ENCODE results near the gene NAP1L5. TPM values are rescaled to one million over a fixed set of nuclear protein-coding genes. Genes with fewer than 3 reads are reported as not detected.

NAP1L5 gene
- total RNA-seq, 1 experiment from 2014 or later: not detected

DNA sequence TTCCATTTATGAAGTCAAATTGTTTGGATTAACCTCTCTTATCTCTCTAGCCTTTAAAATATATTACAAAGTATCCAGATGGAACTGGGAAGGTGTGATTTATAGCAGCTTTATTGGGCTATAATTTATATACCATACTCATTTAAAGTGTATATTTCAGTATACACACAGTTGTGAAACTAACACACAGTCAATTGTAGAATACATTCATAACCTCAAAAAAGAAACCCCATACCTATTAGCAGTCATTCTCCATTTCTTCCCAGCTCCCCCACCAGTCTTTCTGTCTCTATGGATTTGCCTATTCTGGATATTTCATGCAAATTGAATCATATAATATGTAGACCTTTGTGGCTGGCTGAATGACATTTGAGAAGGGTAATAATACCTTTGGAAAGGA lies 7.6 kb upstream of the NAP1L5 start:
- DNase-seq: no peak
- H3K4me3 ChIP-seq (ENCODE audit: low read depth, low read length): no peak overlapping the region
- H3K9me3 ChIP-seq: no peaks in the 10 kb centered on the region
- Mint-ChIP-seq H3K4me1 (ENCODE audit: low read depth, unreplicated experiment) (no peaks in the 10 kb centered on the region), H3K9me3 (ENCODE audit: unreplicated experiment) (no peaks in the 10 kb centered on the region), H3K36me3 (ENCODE audit: insufficient read depth, unreplicated experiment) (no peaks in the 10 kb centered on the region), H3K4me3 (ENCODE audit: unreplicated experiment) (no peak overlapping the region), H3K27ac (ENCODE audit: unreplicated experiment) (no peak overlapping the region), H3K27me3 (ENCODE audit: insufficient read depth, unreplicated experiment) (no peaks in the 10 kb centered on the region)
- intact Hi-C loops (cut with micrococcal nuclease; ENCODE audit: unreplicated experiment): no loop called here
- ChIA-PET POLR2A (no interaction called here), CTCF (interaction anchor here (0.7 to 1.7 kb wide), 2 partner anchors 25 to 86 kb away, joined by 4 to 11 read pairs; no protein-coding TSS in a partner anchor)
- BruUV-seq (replicated peaks): no TSS peak
- H3K27me3 ChIP-seq (replicated peaks; ENCODE audit: control insufficient read depth, insufficient read depth, low read length): no peaks in the 10 kb centered on the region
- TF ChIP-seq CTCF (IDR thresholded peaks at IDR 0.05; ENCODE audit: insufficient read depth in 1 of 2, low read depth in 1 of 2, low read length in 1 of 2, severe bottlenecking in 1 of 2, unreplicated experiment in 1 of 2): no peak
- H3K36me3 ChIP-seq (ENCODE audit: control insufficient read depth, insufficient read depth, low read length): no peaks in the 10 kb centered on the region
- H3K4me1 ChIP-seq: no peaks in the 10 kb centered on the region

DNA sequence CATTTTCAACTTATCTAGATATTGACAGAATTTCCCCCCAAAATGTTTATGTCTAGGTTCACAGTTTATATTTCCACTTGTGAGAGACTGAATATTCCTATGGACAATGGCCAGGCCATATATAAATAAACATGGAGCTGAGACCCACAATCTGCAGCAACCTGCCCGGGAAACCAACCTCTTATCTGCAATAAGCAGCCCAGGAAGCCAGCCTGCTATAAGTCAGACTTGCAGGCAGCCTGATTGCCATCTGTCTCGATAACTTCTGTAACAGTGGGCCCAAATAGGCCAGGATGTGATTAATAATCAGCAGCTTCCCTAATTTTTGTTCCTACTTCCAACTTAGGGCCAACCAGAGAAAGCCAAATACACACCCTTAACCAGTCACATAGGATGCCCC lies 5.2 kb upstream of the NAP1L5 start:
- no peaks in the 10 kb centered on the region for H3K27me3 ChIP-seq (replicated peaks; ENCODE audit: control insufficient read depth, insufficient read depth, low read length)
- POLR2A ChIA-PET: no interaction called here
- no peaks in the 10 kb centered on the region for H3K9me3 Mint-ChIP-seq (ENCODE audit: unreplicated experiment)
- no peak overlapping the region for H3K4me3 Mint-ChIP-seq (ENCODE audit: unreplicated experiment)
- H3K4me1 ChIP-seq: no peaks in the 10 kb centered on the region
- no peaks in the 10 kb centered on the region for H3K4me1 Mint-ChIP-seq (ENCODE audit: low read depth, unreplicated experiment)
- peaks cover 6% of the 10 kb centered on the region for H3K36me3 Mint-ChIP-seq (ENCODE audit: insufficient read depth, unreplicated experiment)
- H3K4me3 ChIP-seq (ENCODE audit: low read depth, low read length): no peak overlapping the region
- BruUV-seq (replicated peaks): no TSS peak
- DNase-seq: no peak
- no peaks in the 10 kb centered on the region for H3K9me3 ChIP-seq
- no peak for TF ChIP-seq CTCF (IDR thresholded peaks at IDR 0.05; ENCODE audit: insufficient read depth in 1 of 2, low read depth in 1 of 2, low read length in 1 of 2, severe bottlenecking in 1 of 2, unreplicated experiment in 1 of 2)
- no peaks in the 10 kb centered on the region for H3K27me3 Mint-ChIP-seq (ENCODE audit: insufficient read depth, unreplicated experiment)
- CTCF ChIA-PET: no interaction called here
- H3K27ac Mint-ChIP-seq (ENCODE audit: unreplicated experiment): no peak overlapping the region
- H3K36me3 ChIP-seq (ENCODE audit: control insufficient read depth, insufficient read depth, low read length): no peaks in the 10 kb centered on the region
- intact Hi-C loops (cut with micrococcal nuclease; ENCODE audit: unreplicated experiment): no loop called here

DNA sequence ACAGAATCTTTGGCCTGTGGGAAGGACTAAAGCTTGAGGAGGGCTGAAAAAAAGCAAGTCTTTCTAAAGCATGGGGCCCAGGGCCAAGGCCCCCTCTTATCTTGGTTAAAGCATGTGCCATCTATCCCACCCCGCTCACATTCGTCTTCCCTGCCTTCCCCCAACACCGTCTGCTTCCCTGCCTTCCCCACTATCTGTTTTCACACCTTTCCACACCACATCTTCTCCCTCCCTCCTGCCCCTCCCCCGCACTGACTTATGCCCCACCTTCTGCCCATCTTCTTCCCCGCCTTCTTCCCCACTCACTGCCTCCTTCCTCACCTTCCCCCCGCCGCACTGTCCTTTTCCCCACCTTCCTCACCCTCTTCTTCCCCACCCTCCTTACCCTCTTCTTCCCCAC lies 890 bp upstream of the NAP1L5 start:
- intact Hi-C loops (cut with micrococcal nuclease; ENCODE audit: unreplicated experiment): no loop called here
- Histone ChIP-seq H3K9me3 (no peaks in the 10 kb centered on the region), H3K27me3 (replicated peaks; ENCODE audit: control insufficient read depth, insufficient read depth, low read length) (no peaks in the 10 kb centered on the region), H3K36me3 (ENCODE audit: control insufficient read depth, insufficient read depth, low read length) (no peaks in the 10 kb centered on the region), H3K4me1 (no peaks in the 10 kb centered on the region), H3K4me3 (ENCODE audit: low read depth, low read length) (no peak overlapping the region)
- TF ChIP-seq CTCF (IDR thresholded peaks at IDR 0.05; ENCODE audit: insufficient read depth in 1 of 2, low read depth in 1 of 2, low read length in 1 of 2, severe bottlenecking in 1 of 2, unreplicated experiment in 1 of 2): no peak
- no peak overlapping the region for H3K4me3 Mint-ChIP-seq (ENCODE audit: unreplicated experiment)
- H3K4me1 Mint-ChIP-seq (ENCODE audit: low read depth, unreplicated experiment): no peaks in the 10 kb centered on the region
- no peaks in the 10 kb centered on the region for H3K9me3 Mint-ChIP-seq (ENCODE audit: unreplicated experiment)
- H3K27ac Mint-ChIP-seq (ENCODE audit: unreplicated experiment): no peak overlapping the region
- POLR2A ChIA-PET: no interaction called here
- no peak for DNase-seq
- peaks cover 6% of the 10 kb centered on the region for H3K36me3 Mint-ChIP-seq (ENCODE audit: insufficient read depth, unreplicated experiment)
- no peaks in the 10 kb centered on the region for H3K27me3 Mint-ChIP-seq (ENCODE audit: insufficient read depth, unreplicated experiment)
- no TSS peak for BruUV-seq (replicated peaks)
- CTCF ChIA-PET: no interaction called here

Data from Caco-2 (cell line).